Measurements from ENCODE around the gene DALRD3.

DNA sequence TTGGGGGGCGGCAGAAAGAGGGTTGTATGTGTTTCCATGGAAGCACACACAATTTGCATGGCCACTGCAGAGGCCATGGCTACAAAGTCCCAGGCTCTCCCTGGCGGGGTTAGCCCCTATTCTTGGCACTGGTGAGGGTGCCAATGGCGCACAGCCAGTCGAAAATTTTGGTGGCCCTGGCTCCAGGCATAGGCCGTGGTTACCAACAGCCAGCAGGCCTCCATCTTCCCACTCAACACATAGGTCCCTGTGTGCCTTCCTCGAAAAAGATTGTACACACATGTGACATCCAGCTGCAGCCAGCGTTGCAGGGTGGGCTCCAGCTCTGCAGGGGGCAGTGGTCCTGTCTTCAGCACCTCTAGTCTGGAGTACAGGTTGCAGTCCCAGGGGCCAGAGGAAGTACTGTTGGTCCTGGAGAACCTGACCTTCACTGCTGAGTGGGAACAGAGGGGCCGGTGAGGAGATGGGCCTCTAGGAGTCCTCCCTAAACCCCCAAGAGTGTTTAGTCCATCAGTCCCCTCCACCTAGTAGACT, 21.2 kb downstream of the DALRD3 start:
- no peak for TF ChIP-seq SP1 (IDR thresholded peaks at IDR 0.05)
- no peak for TF ChIP-seq ZNF384 (IDR thresholded peaks at IDR 0.05)
- TF ChIP-seq ELF4 (IDR thresholded peaks at IDR 0.05), result no peak
- TF ChIP-seq FOXM1 (IDR thresholded peaks at IDR 0.05; ENCODE audit: borderline replicate concordance), result no peak
- TF ChIP-seq SUZ12 (IDR thresholded peaks at IDR 0.05), result no peak
- no peak for TF ChIP-seq NFRKB (IDR thresholded peaks at IDR 0.05)
- TF ChIP-seq BHLHE40 (IDR thresholded peaks at IDR 0.05; ENCODE audit: borderline replicate concordance), result no peak
- no peak for TF ChIP-seq FOXK2 (IDR thresholded peaks at IDR 0.05)
- no peak for TF ChIP-seq TARDBP (IDR thresholded peaks at IDR 0.05)
- TF ChIP-seq ARNT (IDR thresholded peaks at IDR 0.05), result no peak

Data from HEK293T (cell line).